GM19455 (cell line): Measurements from ENCODE around the gene RMND1.
"Not testable (repeated sequence)": the region's sequence is repeated elsewhere in the genome, so short reads cannot be mapped to it uniquely, and the experiment has no call there.

ENCODE experiments used
- ATAC-seq: cut with Tn5 transposase; IDR thresholded peaks from one replicate; pipeline ENCODE4 v1.9.1; 2021; ENCODE audit not compliant: unreplicated experiment

The RMND1 gene

GRCh38 chr6:151455751-151456398 lies 3.9 kb upstream of the RMND1 start:
- not testable (repeated sequence) for ATAC-seq

DNA sequence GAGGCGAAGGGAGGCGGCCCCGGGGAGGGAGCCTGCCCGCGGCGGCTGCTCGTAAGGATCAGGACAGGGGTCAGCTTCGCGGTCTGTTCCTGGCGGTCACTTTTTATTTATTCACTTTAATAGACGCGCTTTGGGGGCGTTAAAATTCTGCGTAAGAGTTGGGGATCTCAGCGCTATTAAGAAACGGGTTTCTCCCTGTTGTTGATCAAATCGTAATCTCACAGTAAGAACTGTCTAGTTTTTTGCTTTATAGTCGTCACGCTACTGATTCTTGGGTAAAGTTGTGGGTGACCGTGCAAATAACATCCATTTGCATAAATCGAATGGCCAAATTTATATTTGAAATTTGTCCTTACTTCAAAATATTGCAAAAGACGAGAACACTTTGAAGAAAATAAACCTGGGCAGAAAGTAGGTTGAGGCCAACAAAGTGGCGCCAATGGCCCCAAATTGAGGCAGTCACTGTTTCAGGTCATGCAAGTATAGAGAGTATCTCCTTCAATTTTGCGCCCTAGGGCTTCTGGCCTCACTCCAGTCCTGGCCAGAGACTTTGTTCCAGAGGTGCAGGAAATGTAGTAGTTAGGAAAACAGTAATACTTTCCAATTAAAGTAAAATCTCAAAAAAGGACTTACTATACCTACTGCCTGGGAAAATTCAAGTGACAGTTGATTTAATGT lies 963 bp upstream of the RMND1 start:
- ATAC-seq = peak; percentile 1

- peak; percentile 42 for ATAC-seq
Measured at GRCh38 chr6:151451417-151451949, 443 bp downstream of the RMND1 start.

DNA sequence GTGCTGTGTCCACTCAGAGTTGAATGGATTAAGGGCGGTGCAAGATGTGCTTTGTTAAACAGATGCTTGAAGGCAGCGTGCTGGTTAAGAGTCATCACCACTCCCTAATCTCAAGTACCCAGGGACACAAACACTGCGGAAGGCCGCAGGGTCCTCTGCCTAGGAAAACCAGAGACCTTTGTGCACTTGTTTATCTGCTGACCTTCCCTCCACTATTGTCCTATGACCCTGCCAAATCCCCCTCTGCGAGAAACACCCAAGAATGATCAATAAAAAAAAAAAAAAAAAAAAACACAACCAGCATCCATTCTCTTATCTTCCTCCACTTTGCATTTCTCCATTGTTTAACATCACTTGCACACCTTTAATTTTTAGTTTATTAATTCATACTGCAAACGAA lies 998 bp downstream of the RMND1 start:
- ATAC-seq = not testable (repeated sequence)

DNA sequence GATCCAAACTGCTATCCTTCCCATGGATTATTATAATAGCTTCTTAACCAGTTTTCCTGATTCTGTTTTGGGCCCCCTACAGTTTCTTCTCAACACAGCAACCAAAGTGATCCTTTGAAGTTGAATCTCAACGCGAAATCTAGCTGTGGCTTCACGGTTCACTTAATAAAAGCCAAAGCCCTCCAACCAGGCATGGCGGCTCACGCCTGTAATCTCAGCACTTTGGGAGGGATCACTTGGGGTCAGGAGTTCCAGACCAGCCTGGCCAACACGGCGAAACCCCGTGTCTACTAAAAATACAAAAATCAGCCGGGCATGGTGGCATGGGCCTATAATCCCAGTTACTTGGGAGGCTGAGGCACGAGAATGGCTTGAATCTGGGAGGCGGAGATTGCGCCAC lies 3.3 kb downstream of the RMND1 start:
- no peak for ATAC-seq

DNA sequence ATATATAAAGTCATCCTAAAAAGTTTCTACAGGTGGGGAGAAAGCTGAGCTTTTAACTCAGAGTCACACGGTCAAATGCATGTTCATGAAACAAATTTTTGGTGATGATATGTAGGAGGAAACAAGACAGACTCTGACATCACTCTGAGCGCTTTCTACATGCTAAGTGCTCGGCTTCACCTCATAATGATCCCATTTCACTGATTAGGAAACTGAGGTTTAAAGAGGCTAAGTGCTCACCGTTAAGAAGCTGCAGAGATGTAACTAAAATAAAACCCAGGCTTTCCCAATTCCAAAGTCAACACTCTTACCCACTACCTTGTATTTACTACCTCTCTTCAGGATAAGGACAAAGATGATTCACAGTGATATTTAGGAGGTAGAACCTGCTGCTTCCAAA lies 4.7 kb downstream of the RMND1 start:
- no peak for ATAC-seq

- no peak for ATAC-seq
Measured at GRCh38 chr6:151445482-151445881, 6.4 kb downstream of the RMND1 start.

DNA sequence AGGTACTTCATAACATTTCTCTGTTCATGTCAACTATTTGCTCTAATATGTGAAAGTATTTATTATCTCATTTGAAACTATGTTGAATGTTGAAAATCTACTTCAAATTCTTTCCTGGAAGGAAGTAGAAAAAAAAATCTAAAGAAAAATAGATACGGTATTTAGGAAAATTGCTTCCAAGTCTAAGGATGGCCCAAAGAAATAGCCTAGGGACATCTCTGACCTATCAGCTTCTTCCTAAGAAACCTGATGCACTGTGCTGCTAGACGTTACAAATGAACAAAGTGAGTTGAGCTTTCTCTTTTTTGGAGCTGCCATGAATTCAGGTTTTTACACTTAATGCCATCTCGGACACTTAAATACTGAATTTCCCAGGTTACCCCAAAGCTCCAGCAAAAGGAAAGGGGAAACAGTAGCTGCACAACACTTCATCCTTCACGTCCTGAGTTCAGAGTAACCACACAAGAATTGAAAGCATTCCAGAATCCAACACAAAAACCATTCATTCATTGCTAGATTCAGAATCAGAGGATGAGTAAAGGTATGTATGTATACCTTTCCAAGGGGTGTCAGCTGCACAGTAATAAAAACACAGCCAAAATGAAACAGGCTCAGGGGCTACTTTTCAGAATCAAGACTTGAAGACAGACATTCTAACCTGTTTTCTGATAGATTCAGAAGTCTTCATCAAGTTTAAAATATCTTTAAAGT lies 7.9 kb downstream of the RMND1 start:
- ATAC-seq = no peak

- ATAC-seq = no peak
Measured at GRCh38 chr6:151443454-151443853, 8.5 kb downstream of the RMND1 start.

- ATAC-seq = no peak
Measured at GRCh38 chr6:151442371-151442770, 9.6 kb downstream of the RMND1 start.

- ATAC-seq = no peak
Measured at GRCh38 chr6:151441390-151442166, 10.3 kb downstream of the RMND1 start.

DNA sequence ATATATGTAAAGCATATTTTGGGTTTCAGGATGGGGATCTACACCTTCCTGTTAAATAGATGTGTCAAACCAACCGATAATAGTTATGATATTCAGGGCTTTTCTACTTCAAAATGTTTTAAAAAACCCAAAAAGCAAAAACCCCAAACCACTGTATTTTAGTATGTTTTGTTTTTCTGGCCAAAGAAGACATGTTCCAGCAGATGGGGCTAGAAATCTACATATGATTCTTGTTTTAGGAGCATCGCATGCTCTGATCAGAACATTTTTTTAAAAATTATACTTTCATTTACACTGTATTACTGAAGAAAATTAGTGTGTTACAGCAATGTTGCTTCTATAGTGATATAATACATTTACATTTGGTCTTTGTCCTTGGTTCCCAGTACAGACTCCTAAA lies 11.0 kb downstream of the RMND1 start:
- peak; percentile 46 for ATAC-seq

DNA sequence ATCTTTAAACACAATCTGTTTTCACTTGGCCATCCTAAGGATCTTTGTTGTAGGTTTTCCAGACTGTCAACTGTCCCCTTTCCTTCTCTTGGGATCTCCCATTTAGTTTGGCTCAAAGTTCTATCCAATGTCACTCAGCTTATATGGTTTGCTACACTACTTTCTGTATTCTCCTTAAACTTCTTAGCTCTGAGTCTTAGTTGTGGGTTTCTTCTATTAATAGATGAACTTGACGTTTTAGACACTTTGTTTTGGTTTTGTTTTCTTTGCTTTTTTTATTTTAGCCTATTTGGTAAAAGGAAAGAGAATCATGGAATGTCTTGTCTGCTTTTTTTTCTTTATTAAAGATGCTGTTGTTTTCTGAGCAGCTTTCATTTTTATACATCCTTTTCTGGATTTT lies 11.4 kb downstream of the RMND1 start:
- ATAC-seq = peak; percentile 72

GRCh38 chr6:151437401-151437800 lies 14.5 kb downstream of the RMND1 start:
- ATAC-seq = no peak

DNA sequence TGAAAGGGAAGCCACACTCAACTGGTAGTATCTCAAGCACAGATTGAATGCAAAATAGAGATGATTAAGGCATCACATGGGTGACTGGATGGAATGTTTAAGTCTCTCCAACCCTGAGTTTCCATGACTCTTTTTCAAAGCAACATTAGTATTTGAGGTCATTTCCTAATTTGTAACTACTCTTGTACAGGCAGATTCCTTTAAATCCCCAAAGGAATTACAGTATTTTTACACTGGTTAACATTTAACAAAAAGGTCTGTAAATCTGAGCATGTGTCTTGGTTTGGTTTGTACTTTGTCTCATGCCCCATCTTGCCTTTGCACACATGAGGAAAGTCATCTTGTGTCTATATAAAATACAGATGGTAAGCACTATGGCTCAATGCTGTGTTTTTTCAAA lies 15.1 kb downstream of the RMND1 start:
- no peak for ATAC-seq

GRCh38 chr6:151436300-151436699 lies 15.6 kb downstream of the RMND1 start:
- no peak for ATAC-seq

- no peak for ATAC-seq
Measured at GRCh38 chr6:151434369-151434768, 17.6 kb downstream of the RMND1 start.

DNA sequence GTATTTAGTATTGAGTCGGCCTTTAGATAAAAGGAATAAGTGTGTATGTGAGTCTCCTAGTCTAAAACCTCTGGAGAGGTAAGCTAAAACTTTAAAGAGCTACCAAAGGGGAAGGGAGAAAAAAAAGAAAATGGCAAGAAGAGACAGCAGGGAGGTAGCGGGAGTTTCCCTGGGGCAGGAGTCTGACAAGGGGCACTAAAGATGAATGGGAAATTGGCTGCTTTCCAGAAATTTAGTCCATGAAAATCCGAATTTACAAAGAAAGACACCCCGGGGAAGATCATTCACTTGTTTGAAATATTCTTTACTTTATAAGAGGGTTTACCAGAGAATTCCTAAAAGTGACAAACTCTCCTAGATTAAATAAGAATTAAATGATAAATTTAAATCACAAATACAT lies 19.3 kb downstream of the RMND1 start:
- ATAC-seq = no peak

- ATAC-seq = no peak
Measured at GRCh38 chr6:151431337-151431736, 20.6 kb downstream of the RMND1 start.

- ATAC-seq = no peak
Measured at GRCh38 chr6:151430886-151431285, 21.0 kb downstream of the RMND1 start.

GRCh38 chr6:151428093-151428735 lies 23.7 kb downstream of the RMND1 start:
- ATAC-seq = no peak
